Limb (tissue), 2 donors: ENCODE results near the gene VWF.

ENCODE experiments used
- DNase-seq, 2 donors: peaks; one replicate each; pipeline ENCODE4 v3.0.0-alpha.2; 2016; ENCODE audit errors: extremely low spot score in 2 of 2

Gene VWF

GRCh38 chr12:6078398-6079096 lies 45.9 kb downstream of the VWF start:
- no peak for DNase-seq

GRCh38 chr12:6077692-6078083 lies 46.8 kb downstream of the VWF start:
- DNase-seq, result no peak

GRCh38 chr12:6076776-6077691 lies 47.4 kb downstream of the VWF start:
- DNase-seq, result no peak

- DNase-seq, result no peak
These were observed 48.1 kb downstream of the VWF start for GRCh38 chr12:6076346-6076745.

GRCh38 chr12:6074979-6075585 lies 49.4 kb downstream of the VWF start:
- peak in 1 of 2 donors; percentile 40 for DNase-seq

- peak in 1 of 2 donors; percentile 24 for DNase-seq
These were observed 50.0 kb downstream of the VWF start for GRCh38 chr12:6074427-6074826.

GRCh38 chr12:6073426-6073825 lies 51.0 kb downstream of the VWF start:
- no peak for DNase-seq

- no peak for DNase-seq
These were observed 52.1 kb downstream of the VWF start for GRCh38 chr12:6072302-6072752.

GRCh38 chr12:6071589-6071988 lies 52.9 kb downstream of the VWF start:
- no peak for DNase-seq

GRCh38 chr12:6070472-6071257 lies 53.8 kb downstream of the VWF start:
- DNase-seq, result no peak

GRCh38 chr12:6069437-6070093 lies 54.9 kb downstream of the VWF start:
- DNase-seq, result no peak

GRCh38 chr12:6068227-6068626 lies 56.2 kb downstream of the VWF start:
- DNase-seq, result no peak

GRCh38 chr12:6067152-6067916 lies 57.1 kb downstream of the VWF start:
- no peak for DNase-seq

GRCh38 chr12:6066651-6067050 lies 57.8 kb downstream of the VWF start:
- no peak for DNase-seq

GRCh38 chr12:6065863-6066199 lies 58.6 kb downstream of the VWF start:
- DNase-seq, result no peak

- no peak for DNase-seq
These were observed 59.2 kb downstream of the VWF start for GRCh38 chr12:6065131-6065862.

GRCh38 chr12:6062757-6063735 lies 61.4 kb downstream of the VWF start:
- DNase-seq, result peak in 1 of 2 donors; percentile 74

- DNase-seq, result no peak
These were observed 62.1 kb downstream of the VWF start for GRCh38 chr12:6062395-6062756.
